OCI-LY7 (cell line): ENCODE measurements around the gene COMMD1. TPM values are rescaled to one million over a fixed set of nuclear protein-coding genes. Genes with fewer than 3 reads are reported as not detected.

ENCODE experiments used
- BruUV-seq: library from RNA; stranded (reverse); fragments of 400-500 nt; replicated peaks from 2 replicates; lab custom pipeline; 2021; lab: Mats Ljungman, UMichigan
- CTCF ChIA-PET: fragments of 300-600 bp; sonication (Branson Sonifier 250); formaldehyde crosslinking; loops from one replicate; lab custom pipeline; 2022; ENCODE audit warnings: antibody characterized with exemption; ENCODE audit not compliant: unreplicated experiment; lab: Charles Lee
- POLR2A ChIA-PET: fragments of 300-600 bp; sonication (Branson Sonifier 250); formaldehyde crosslinking; loops from one replicate; lab custom pipeline; 2022; ENCODE audit warnings: antibody characterized with exemption; lab: Charles Lee
- DNase-seq: peaks from one replicate; pipeline ENCODE4 v3.0.0-alpha.2; 2015; ENCODE audit warnings: low spot score
- H2AFZ ChIP-seq: fragments of 200-600 bp; sonication (generic), shearing (Covaris generic); 2 replicates; pipeline ENCODE4 v1.6.1; 2014; ENCODE audit warnings: mild to moderate bottlenecking, antibody characterized with exemption, low read length, moderate library complexity
- H3K27ac ChIP-seq: fragments of 200-600 bp; sonication (generic); 2 replicates; pipeline ENCODE4 v1.5.1; 2014; ENCODE audit warnings: mixed run types, low read depth, mild to moderate bottlenecking, moderate library complexity, low read length, inconsistent platforms; ENCODE audit not compliant: poor library complexity, severe bottlenecking
- H3K36me3 ChIP-seq: fragments of 200-600 bp; sonication (generic); 2 replicates; pipeline ENCODE4 v1.6.1; 2014; ENCODE audit warnings: mild to moderate bottlenecking, antibody characterized with exemption, low read length, moderate library complexity, mixed read lengths; ENCODE audit not compliant: insufficient read depth
- H3K4me1 ChIP-seq: fragments of 200-600 bp; sonication (generic); 2 replicates; pipeline ENCODE4 v1.5.1; 2014; ENCODE audit warnings: mild to moderate bottlenecking, low read length; ENCODE audit not compliant: insufficient read depth, poor library complexity, severe bottlenecking
- H3K4me2 ChIP-seq: fragments of 200-600 bp; sonication (generic); 2 replicates; pipeline ENCODE4 v1.6.1; 2014; ENCODE audit warnings: mild to moderate bottlenecking, low read length
- H3K4me3 ChIP-seq: fragments of 200-600 bp; sonication (generic); 2 replicates; pipeline ENCODE4 v1.5.1; 2014; ENCODE audit warnings: mild to moderate bottlenecking, low read depth, low read length; ENCODE audit not compliant: poor library complexity, severe bottlenecking
- H3K79me2 ChIP-seq: fragments of 200-600 bp; sonication (generic); 2 replicates; pipeline ENCODE4 v1.6.1; 2016; ENCODE audit warnings: low read depth, mild to moderate bottlenecking, low read length, moderate library complexity, mixed read lengths; ENCODE audit not compliant: insufficient read depth
- H3K9me2 ChIP-seq: fragments of 200-600 bp; sonication (generic); 2 replicates; pipeline ENCODE4 v1.6.1; 2016; ENCODE audit warnings: mild to moderate bottlenecking, low read length, mixed read lengths; ENCODE audit not compliant: insufficient read depth
- H3K9me3 ChIP-seq: fragments of 200-600 bp; sonication (generic); 2 replicates; pipeline ENCODE4 v1.6.1; 2014; ENCODE audit warnings: mild to moderate bottlenecking, mixed run types, low read length, mixed read lengths
- H4K20me1 ChIP-seq: fragments of 200-600 bp; sonication (generic); 2 replicates; pipeline ENCODE4 v1.6.1; 2014; ENCODE audit warnings: mild to moderate bottlenecking, antibody characterized with exemption, low read length, moderate library complexity, mixed read lengths; ENCODE audit not compliant: insufficient read depth
- CTCF ChIP-seq: fragments of 200-600 bp; sonication (generic); conservative IDR thresholded peaks from 2 replicates; pipeline ENCODE4 v1.5.1; 2014; ENCODE audit warnings: mild to moderate bottlenecking, antibody characterized with exemption, low read length, moderate library complexity, mixed read lengths
- EZH2phosphoT487 ChIP-seq: fragments of 200-600 bp; sonication (generic); IDR thresholded peaks from 2 replicates; pipeline ENCODE4 v1.6.1; 2018; ENCODE audit warnings: low read depth, borderline replicate concordance, mild to moderate bottlenecking, mixed run types, antibody characterized with exemption, low read length, moderate library complexity, mixed read lengths
- intact Hi-C: fragments of 100-400 bp; cut with micrococcal nuclease; formaldehyde crosslinking; loops from one replicate; pipeline ENCODE4 v1.10.0; 2022; ENCODE audit not compliant: unreplicated experiment
- total RNA-seq, 2 experiments: library from RNA; depleted of rRNA in 1 of 2; stranded (reverse); fragments of >200 nt in 1 of 2; shearing (Covaris generic) in 1 of 2; gene quantifications; 2 replicates each; pipeline ENCODE4 v1.2.3, GENCODE V29; 2014 to 2022

Gene COMMD1
- total RNA-seq, 2 experiments from 2014 or later, result 22.0 to 22.1 TPM

- Histone ChIP-seq H3K36me3 (peaks cover 11% of the 10 kb centered on the region; the same call in 1 of the 2 replicates), H3K4me2 (no peak overlapping the region), H4K20me1 (no peaks in the 10 kb centered on the region), H3K9me2 (no peaks in the 10 kb centered on the region), H2AFZ (no peak overlapping the region), H3K79me2 (no peaks in the 10 kb centered on the region), H3K4me3 (no peak overlapping the region), H3K9me3 (peaks cover 13% of the 10 kb centered on the region; the same call in 1 of the 2 replicates), H3K4me1 (no peaks in the 10 kb centered on the region), H3K27ac (no peak overlapping the region)
- no TSS peak for BruUV-seq
- POLR2A ChIA-PET, result interaction anchor here (0.5 to 1.4 kb wide), 2 partner anchors 26 to 216 kb away, joined by 4 read pairs; no protein-coding TSS in a partner anchor
- intact Hi-C loops, result no loop called here
- no peak for DNase-seq
- no peak for TF ChIP-seq EZH2phosphoT487
- no peak for TF ChIP-seq CTCF
- CTCF ChIA-PET, result no interaction called here
These were observed 168.8 kb downstream of the COMMD1 start for GRCh38 chr2:62074233-62074632.

GRCh38 chr2:62076980-62077638, 171.6 kb downstream of the COMMD1 start:
- H3K9me2 ChIP-seq, result no peaks in the 10 kb centered on the region
- peaks cover 13% of the 10 kb centered on the region; the same call in 1 of the 2 replicates for H3K9me3 ChIP-seq
- intact Hi-C loops, result no loop called here
- H3K36me3 ChIP-seq, result peaks cover 10% of the 10 kb centered on the region; the same call in 1 of the 2 replicates
- POLR2A ChIA-PET, result no interaction called here
- CTCF ChIA-PET, result no interaction called here
- no peak overlapping the region for H3K4me2 ChIP-seq
- no peaks in the 10 kb centered on the region for H4K20me1 ChIP-seq
- no peak for DNase-seq
- no peak overlapping the region for H2AFZ ChIP-seq
- H3K27ac ChIP-seq, result no peak overlapping the region
- no peaks in the 10 kb centered on the region for H3K4me1 ChIP-seq
- no TSS peak for BruUV-seq
- H3K4me3 ChIP-seq, result no peak overlapping the region
- no peaks in the 10 kb centered on the region for H3K79me2 ChIP-seq
- TF ChIP-seq CTCF, result no peak
- no peak for TF ChIP-seq EZH2phosphoT487

- H4K20me1 ChIP-seq, result no peaks in the 10 kb centered on the region
- no peaks in the 10 kb centered on the region for H3K9me2 ChIP-seq
- no peak overlapping the region for H3K27ac ChIP-seq
- ChIA-PET POLR2A (interaction anchor here (1.3 kb wide), 1 partner anchor 15 kb away, joined by 3 read pairs; no protein-coding TSS in a partner anchor), CTCF (no interaction called here)
- H3K36me3 ChIP-seq, result no peaks in the 10 kb centered on the region
- H3K4me3 ChIP-seq, result no peak overlapping the region
- no peak for TF ChIP-seq CTCF
- no peak for TF ChIP-seq EZH2phosphoT487
- H3K79me2 ChIP-seq, result no peaks in the 10 kb centered on the region
- no peak overlapping the region for H2AFZ ChIP-seq
- peaks cover 6% of the 10 kb centered on the region for H3K4me1 ChIP-seq
- no peak overlapping the region for H3K4me2 ChIP-seq
- intact Hi-C loops, result no loop called here
- no TSS peak for BruUV-seq
- no peak for DNase-seq
- no peaks in the 10 kb centered on the region for H3K9me3 ChIP-seq
These were observed 179.3 kb downstream of the COMMD1 start for GRCh38 chr2:62084801-62085200.
